NCI-H187 treated with DMSO at 0.1 percent for 48 hours (cell line): ENCODE measurements around the gene SLC17A4.
"Not testable (repeated sequence)": the region's sequence is repeated elsewhere in the genome, so short reads cannot be mapped to it uniquely, and the experiment has no call there.

Source experiments
- DNase-seq: peaks from one replicate; lab custom pipeline; 2025; lab: John Stamatoyannopoulos, UW

Gene SLC17A4, protein sequence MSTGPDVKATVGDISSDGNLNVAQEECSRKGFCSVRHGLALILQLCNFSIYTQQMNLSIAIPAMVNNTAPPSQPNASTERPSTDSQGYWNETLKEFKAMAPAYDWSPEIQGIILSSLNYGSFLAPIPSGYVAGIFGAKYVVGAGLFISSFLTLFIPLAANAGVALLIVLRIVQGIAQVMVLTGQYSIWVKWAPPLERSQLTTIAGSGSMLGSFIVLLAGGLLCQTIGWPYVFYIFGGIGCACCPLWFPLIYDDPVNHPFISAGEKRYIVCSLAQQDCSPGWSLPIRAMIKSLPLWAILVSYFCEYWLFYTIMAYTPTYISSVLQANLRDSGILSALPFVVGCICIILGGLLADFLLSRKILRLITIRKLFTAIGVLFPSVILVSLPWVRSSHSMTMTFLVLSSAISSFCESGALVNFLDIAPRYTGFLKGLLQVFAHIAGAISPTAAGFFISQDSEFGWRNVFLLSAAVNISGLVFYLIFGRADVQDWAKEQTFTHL

DNA sequence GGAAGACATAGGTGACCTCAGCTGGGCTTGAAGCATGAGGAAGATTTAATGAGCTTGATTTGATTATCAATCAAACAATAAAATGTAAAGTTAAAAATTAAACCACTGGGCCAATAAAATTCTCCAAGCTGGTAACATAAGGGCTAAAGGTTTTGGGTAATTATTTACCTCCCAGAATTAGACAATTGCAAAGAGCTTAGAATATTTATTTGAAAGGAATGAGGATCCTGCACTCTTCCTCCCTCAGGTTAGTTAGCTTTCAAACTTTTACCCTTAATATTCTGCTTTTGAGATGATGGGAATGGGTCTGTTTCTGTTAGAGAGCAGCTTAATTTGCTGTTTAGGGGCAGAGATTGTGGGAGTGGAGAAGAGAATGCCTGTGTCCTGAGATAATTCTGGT lies at the start of gene SLC17A4:
Gene SLC17A4, plus strand, starts transcription at position 208 of the 400 bp plus-strand sequence. CDS start 7,221 bp downstream, outside the sequence.
- DNase-seq = no peak

DNA sequence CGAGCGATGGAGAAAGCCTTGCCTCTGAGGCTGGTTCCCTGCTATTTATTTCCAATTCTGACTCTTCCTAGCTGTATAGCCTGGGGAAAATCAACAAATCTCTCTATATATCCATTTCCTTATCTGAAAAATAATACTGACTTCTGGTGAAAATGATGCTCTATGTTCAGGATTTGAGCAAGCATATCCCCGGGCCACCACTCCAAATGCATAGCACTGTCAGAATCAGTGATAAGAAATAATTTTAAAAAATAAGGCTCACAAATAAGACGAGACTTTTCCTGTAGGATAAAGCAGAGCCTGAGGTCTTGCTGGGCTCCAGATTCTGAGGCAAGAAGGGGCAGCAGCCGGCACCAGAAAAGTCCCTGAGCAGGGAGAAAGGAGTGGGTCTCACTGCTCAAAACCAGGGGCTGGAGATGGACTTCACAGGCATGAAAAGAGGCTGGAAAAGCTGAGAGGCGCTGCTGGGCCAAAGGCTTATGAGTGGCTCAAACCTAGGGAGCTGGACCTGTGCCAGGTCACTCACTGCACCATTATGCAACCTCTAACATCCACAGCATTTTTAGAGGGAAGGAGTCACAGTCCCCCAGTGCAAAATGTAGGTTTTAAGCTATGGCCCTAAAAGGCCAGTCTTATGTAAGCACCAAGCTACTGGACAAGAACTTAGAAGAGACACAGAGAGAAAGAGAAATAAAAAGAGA lies 48.1 kb upstream of the SLC17A4 start:
- no peak for DNase-seq

DNA sequence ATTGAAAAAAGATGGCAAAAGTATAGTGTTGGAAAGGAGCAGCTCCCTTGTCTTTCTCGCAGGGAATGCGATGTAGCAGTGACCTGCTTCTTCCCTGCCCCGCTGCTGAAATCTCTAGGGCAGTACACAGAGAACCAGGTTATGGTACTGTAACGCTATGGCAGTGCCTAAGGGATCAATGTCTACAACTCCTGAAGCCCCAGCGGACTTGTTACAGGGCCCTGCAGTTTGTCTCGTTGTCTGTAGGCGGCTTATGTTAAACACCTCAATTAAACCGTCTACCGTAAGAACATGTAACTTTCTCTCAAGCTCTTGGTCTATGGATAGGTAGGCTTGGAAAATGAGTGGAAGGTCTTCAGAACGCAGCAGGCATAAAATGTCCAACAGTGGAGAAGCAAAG lies 44.8 kb upstream of the SLC17A4 start:
- no peak for DNase-seq

DNA sequence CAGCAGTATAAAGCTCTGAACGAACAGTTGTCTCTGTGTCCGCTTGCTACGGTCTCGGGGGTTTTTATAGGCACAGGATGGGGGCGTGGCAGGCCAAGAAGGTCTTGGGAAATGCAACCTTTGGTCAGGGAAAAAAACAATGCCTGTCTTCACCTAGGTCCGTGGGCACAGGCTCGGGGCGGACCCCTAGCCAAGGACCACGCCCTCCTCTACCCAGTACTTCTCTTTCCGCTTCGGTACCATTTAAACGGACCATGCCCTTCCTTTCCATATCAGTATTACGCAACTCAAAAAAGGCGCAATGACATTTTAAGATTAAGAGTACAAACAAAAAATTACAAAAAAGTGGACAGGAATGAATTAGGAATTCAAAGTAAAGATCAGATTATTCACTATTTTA lies 44.3 kb upstream of the SLC17A4 start:
- no peak for DNase-seq

DNA sequence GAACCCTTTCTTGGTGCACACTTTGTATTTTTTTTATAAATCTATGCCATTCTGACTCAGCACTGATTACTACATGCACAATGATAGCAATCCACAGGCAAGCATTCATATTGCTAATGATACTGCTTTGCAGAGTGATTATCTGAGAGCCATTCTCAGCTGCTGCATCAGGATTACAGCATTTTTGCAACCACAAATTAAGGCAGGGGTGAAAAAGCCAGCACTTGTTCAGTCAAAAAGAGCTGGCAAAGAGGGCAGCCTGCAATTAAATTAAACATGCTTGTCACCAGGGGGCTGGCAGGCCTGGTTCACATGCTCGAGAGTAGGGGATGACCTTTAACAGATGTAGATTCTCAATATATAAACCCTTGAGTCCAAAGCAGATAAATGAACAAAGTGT lies 40.7 kb upstream of the SLC17A4 start:
- DNase-seq = no peak

DNA sequence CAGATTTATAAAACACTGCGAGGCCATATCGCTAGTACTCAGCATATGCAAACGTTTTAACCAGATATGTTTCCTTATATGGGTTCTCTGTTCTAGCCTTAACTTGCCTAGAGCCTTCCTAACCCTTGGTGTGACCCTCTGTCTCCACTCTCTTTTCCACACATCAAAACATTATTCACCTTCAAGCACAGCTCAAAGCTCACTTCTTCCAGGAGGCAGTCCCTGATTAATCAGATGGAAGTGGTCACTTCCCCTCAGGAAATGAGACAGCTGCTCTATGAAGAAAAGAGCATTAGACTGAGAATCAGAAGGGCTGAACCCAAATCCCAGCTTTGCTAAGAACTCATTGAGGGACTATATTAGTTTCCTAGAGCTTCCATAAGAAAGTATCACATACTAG lies 39.8 kb upstream of the SLC17A4 start:
- DNase-seq = no peak

DNA sequence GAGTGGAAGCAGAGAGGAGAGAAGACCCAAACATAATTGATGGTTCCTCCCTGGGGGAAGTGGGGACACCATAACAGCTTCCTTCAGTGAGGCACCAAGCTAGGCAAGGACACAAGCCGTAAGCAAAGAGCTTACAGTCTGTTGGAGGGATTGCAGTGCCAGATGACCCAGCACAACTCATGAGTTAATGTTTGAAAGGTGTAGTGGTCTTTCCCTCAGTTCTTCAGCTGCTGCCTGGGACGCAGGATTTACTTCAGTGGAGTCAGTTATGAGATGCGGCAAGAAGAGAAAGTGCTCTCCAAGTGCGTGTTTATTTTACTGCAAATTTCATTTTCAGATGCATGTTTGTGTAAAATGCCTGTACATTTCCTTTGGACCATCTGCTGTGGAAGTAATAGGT lies 38.7 kb upstream of the SLC17A4 start:
- no peak for DNase-seq

DNA sequence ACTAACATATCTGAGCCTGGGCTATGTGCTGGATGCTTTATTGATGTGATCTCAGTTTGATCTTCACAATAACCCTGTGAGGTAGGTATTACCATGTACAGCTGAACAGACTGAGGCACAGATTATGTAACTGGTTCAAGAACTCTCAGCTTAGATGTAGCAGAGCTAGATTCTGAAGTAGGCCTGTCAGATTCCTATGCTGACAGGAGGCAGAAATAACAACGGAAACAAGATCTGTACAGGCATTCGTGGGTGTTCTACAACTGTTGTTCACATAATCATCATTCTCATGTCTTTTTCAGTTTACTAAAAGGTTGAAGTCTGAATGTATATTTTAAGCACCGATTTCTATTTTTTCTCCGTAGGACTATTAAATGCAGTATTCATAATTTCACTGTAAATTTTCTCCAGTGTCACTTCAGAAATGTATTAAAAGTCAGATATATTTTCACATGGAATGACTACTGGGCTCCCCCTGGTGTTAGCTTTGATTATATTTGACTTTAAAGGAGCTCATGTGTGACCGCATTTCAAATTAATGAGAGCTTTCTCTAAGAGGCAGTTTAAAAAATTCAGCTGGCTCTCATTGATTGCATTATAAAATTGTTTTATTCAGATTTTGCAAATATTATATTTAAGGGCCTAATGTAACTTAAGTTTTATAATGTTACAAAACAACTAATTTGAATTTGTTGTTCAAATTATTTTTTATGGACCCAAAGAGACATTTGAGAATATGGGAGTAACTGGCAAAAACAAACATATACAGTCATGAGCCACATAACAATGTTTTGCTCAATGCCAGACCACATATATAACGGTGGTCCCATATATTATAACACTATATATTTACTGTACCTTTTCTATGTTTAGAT lies 36.4 kb upstream of the SLC17A4 start:
- no peak for DNase-seq

DNA sequence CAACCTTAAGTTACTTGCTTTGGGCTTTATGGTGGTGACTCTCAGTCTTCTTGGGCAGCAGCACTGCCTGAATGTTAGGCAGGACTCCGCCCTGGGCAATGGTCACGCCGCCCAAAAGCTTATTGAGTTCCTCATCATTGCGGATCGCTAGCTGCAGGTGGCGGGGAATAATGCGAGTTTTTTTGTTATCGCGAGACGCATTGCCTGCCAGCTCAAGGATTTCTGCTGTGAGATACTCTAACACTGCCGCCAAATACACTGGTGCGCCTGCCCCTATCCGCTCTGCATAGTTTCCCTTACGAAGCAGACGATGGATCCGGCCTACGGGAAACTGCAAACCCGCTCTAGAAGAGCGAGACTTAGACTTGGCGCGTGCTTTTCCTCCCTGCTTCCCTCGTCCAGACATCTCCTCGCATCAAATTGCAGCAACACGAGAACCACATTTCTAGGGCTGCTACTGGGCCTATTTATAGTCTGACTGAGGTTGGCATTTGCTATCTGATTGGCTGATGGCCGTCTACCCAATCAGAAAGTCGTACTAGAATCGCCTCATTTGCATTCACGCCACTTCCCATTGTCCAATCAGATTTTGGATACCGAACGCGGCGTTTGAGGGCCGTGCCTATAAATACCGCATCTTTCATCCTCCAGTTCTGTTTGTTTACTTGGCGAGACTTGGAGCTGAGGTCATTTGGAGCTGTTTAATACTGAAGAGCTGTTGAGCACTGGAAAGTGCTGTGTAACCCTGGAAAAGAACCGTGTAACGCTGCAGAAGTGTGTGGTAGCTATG lies 28.2 kb upstream of the SLC17A4 start:
- no peak for DNase-seq

DNA sequence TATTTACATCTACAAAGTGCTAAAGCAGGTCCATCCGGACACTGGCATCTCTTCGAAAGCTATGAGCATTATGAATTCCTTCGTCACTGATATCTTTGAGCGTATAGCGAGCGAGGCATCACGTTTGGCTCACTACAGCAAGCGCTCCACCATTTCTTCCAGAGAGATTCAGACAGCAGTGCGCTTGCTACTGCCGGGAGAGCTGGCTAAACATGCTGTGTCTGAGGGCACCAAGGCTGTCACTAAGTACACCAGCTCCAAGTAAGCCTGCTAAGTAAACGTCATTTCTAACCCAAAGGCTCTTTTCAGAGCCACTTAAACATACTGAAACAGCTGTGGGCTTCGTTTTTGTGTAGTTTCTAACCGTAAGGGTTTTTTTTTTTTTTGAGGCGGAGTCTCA lies 27.5 kb upstream of the SLC17A4 start:
- DNase-seq = no peak

DNA sequence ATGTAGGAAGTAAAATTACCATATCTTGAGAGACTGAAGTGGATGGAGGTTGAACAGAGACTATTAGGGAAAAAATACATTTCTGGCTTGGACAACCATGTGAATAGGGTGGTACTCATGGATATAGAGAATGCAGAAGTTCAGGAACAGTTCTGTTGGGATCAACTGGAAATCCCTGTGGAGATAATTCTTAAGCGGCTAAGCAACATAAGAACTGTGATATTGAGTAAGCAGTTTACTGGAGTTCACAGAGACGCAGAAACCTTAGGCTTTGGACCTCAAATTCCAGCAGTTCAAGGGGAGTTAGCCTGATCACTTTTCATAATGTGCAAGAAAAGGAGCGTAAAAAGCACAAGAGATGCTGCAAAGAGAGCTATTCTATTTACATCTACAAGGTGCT lies 23.6 kb upstream of the SLC17A4 start:
- DNase-seq = no peak

DNA sequence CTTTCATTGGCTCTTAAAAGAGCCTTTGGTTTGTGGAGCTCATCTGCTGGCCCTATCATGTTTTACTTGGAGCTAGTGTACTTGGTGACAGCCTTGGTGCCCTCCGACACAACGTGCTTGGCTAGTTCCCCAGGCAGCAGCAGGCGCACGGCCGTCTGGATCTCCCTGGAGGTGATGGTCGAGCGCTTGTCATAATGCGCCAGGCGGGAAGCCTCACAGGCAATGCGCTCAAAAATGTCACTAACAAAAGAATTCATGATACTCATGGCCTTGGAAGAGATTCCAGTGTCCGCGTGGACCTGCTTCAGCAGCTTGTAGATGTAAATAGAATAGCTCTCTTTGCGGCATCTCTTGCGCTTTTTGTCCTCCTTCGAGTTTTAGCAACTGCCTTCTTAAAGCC lies 22.8 kb upstream of the SLC17A4 start:
- DNase-seq = no peak

DNA sequence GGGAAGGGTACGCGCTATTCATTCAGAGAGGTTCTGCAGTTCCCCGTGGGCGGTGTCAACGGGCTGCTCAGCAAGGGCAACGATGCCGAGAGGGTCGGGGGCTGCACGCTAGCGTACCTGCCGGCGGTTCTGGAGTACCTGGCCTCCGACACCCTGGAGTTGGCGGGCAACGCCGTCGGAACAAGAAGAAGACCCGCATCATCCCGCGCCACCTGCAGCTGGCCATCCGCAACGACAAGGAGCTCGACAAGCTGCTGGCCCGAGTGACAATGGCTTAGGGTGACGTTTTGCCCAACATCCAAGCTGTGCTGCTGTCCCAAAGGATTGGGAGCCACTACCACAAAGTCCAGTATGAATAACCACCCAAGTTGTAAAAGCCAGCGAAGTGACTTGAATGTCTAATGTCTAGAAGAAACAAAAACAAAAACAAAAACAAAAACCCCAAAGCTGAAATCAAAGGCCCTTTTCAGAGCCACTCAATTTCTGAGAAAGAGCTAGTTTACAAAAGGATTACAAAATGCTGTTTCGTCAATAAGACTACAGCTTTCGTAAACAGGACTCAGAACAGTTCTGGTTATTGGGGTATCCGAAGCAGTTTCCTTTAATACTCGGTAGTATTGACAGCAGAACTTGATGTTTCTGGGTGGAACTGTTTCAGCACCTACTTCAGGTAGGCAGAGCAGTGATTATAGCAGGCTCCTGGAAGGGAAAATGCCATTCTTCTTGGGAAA lies 21.9 kb upstream of the SLC17A4 start:
- no peak for DNase-seq

DNA sequence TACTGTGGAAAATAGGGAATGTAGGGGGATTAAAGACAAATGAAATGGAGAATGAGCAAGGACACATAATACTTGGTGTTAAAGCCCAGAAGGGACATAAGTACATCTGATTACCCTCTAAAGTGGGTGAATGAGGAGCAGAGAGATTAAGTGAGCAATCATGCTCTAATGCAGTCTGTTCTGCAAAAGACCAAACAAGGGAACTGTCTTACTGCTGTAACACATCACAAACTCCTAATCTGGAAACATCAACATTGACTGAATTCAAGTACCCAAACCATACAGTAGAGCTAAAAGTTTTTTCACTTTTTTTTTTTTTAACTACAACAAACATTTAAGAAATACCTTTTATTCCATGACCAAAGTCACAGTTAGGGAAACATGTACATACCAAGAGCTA lies 19.3 kb upstream of the SLC17A4 start:
- no peak for DNase-seq

DNA sequence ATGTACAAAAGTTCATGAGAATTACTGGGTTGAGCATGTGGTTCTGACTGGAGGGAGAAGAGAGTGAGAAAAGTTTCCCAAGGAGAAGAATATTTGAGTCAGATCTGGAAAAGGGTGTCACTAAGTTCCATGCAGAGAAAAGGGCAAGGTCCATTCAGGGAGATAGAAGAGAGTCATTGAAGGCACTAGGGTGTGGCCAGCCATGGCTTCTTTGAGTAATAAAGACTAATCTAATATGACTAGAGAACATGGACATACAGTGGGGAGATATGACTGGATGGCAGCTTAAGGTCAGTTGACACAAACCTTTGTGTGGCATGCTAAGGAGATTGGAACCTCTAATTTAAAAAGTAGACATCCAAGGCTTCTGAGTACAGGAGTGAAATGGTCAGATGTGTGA lies 10.7 kb upstream of the SLC17A4 start:
- no peak for DNase-seq

DNA sequence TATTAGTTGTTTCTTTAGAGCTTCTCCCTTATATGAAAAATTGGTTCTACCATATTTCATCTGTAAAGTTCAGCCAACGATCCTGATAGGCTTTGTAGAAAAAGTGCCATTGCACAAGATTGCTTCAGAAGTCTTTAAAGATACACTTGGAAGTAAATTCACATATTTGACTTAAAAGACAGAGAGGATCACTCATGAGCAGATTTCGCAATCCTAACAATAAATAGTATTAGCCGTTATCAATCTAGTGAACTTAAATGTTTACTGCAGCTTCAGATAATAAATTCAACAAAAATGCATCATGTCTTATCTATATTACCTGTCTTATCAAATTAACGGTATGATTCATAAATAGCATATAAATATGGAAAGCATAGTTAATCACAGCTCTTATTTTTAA lies 8.7 kb upstream of the SLC17A4 start:
- DNase-seq = no peak

DNA sequence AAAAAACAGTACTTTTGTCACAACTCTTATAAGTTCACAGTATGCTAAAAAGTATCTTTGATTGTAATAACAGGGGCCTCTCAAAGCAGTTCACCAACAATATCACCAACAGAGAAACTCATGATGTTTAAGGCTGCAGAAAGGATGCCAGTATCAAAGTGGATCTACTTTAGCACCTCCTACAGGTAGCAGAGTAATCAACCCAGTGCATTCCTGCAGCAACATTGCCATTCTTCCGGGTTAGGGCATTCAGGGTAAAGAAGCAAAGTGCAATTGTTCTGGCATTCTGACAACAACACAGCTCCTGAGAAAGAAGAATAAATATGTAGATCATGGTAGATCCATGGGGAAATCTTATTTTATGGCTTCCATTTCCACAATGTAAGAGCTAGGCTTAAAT lies 7.6 kb upstream of the SLC17A4 start:
- no peak for DNase-seq

DNA sequence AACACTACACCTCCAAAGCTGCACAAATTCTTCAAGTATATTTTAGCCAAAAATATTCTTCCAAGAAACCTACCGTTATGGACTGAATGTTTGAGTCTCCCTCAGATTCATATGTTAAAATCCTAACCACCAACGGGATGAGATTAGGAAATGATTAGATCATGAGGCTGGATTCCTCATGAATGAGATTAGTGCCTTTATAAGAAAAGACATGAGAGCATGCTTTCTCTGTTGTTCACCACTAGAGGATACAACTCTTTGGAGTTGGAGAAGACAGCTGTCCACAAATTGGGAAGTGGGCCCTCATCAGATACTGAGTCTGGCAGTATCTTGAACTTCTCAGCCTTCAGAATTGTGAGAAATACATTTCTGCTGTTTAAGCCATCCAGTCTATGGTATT lies 7.1 kb upstream of the SLC17A4 start:
- DNase-seq = no peak

DNA sequence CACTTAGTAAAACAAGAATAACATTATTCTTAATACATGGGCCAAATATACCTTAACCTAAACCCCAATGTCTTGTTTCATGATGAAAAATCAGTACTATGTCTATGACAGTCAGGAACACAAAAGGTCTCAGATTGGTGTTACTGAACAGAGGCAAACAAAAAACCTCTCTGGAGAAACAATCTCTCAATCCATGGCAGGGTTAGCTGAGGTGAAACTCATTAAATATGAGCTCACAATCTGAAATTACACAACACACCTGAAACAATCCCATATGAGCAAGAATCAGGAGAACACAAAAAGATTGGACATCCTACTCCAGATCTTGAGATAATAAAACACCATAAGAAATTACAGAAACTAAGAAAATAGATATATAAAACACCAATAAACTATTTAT lies 6.5 kb upstream of the SLC17A4 start:
- no peak for DNase-seq

DNA sequence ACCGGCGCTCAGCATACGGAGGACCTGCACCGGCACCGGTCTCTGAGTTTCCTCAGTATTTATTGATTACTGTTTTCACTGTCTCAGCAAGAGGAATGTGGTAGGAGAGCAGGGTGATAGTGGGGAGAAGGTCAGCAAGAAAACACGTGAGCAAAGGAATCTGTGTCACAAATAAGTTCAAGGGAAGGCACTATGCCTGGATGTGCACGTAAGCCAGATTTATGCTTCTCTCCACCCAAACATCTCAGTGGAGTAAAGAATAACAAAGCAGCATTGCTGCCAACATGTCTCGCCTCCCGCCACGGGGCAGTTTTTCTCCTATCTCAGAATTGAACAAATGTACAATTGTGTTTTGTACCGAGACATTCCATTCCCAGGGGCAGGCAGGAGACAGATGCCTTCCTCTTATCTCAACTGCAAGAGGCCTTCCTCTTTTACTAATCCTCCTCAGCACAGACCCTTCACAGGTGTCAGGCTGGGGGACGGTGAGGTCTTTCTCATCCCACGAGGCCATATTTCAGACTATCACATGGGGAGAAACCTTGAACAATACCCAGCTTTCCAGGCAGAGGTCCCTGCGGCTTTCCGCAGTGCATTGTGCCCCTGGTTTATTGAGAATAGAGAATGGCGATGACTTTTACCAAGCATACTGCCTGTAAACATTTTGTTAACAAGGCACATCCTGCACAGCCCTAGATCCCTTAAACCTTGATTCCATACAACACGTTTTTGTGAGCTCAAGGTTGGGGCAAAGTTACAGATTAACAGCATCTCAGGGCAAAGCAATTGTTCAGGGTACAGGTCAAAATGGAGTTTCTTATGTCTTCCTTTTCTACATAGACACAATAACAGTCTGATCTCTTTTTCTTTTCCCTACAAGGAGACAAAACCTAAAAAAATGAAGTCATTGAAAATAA lies 5.7 kb upstream of the SLC17A4 start:
- not testable (repeated sequence) for DNase-seq
